ENCODE results near the gene REPIN1.

DNA sequence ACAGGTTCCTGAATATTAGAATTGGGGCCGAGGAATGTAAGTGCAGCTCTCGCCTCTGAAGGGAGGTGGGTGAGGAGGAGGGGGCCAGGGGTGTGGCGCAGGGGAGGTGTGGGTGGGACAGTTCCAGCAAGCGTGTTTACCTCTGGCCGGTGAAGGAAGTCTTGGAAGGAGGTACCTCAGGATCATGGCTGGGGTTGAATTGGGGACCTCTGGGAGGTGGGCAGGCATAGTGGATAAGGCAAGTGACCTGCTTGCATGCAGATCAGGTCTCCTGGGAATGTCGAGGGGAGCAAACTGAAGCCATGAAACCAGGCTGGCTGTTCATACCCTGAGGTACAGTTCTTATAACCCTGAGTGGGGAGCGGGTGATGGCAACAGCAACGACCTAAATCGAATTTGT lies 12.5 kb downstream of the REPIN1 start:
- TF ChIP-seq, protein P1, sequence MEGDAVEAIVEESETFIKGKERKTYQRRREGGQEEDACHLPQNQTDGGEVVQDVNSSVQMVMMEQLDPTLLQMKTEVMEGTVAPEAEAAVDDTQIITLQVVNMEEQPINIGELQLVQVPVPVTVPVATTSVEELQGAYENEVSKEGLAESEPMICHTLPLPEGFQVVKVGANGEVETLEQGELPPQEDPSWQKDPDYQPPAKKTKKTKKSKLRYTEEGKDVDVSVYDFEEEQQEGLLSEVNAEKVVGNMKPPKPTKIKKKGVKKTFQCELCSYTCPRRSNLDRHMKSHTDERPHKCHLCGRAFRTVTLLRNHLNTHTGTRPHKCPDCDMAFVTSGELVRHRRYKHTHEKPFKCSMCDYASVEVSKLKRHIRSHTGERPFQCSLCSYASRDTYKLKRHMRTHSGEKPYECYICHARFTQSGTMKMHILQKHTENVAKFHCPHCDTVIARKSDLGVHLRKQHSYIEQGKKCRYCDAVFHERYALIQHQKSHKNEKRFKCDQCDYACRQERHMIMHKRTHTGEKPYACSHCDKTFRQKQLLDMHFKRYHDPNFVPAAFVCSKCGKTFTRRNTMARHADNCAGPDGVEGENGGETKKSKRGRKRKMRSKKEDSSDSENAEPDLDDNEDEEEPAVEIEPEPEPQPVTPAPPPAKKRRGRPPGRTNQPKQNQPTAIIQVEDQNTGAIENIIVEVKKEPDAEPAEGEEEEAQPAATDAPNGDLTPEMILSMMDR (IDR thresholded peaks at IDR 0.05; ENCODE audit: low read length): no peak
- TF ChIP-seq EZH2 (IDR thresholded peaks at IDR 0.05; ENCODE audit: borderline replicate concordance, low read length): no peak
